ENCODE measurements around the gene NOXO1.
"Not testable (repeated sequence)": the region's sequence is repeated elsewhere in the genome, so short reads cannot be mapped to it uniquely, and the experiment has no call there.

NOXO1 gene

DNA sequence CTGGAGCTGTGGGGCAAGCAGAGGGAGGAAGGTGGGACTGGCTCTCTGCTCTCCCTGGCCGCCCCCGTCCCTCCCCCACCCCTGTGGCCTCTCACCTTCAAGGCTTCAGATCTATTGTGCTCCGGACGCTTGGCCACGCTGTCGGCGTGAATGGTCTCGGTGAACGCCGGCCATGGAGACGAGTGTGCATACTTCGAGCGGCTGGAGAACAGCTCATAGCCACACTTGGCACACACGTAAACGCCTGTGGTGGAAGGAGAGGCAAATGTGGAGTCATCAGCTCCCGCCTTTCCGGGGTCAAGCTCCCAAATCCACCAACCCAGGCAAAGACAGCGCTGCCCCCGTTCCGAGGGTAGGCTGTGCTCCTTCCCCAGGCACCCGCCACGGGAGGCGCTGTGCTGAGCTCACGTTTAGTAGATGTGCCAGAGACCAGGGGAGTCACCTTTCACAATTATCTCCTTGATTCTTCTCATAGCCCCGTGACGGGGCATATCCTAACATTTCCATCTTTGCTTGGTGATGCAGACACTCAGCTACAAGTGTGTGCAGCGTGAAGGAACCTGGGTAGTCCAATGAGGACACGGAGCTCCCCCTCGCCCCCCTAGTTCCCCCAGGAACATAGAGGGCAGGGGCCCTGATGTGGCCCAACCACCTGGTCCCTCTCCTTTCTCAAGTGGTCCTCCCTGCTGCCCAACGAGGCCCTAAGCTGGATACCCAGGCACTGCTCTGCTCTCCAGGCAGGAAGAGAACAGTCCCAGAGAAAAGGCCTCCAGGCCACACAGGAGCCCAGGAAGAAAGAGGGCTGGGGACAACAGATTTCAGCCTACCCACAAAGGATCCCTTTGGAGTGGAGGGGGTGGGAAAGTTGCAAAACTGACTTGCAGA lies 39.9 kb downstream of the NOXO1 start:
- DNase-seq (ENCODE audit: low spot score), result no peak

DNA sequence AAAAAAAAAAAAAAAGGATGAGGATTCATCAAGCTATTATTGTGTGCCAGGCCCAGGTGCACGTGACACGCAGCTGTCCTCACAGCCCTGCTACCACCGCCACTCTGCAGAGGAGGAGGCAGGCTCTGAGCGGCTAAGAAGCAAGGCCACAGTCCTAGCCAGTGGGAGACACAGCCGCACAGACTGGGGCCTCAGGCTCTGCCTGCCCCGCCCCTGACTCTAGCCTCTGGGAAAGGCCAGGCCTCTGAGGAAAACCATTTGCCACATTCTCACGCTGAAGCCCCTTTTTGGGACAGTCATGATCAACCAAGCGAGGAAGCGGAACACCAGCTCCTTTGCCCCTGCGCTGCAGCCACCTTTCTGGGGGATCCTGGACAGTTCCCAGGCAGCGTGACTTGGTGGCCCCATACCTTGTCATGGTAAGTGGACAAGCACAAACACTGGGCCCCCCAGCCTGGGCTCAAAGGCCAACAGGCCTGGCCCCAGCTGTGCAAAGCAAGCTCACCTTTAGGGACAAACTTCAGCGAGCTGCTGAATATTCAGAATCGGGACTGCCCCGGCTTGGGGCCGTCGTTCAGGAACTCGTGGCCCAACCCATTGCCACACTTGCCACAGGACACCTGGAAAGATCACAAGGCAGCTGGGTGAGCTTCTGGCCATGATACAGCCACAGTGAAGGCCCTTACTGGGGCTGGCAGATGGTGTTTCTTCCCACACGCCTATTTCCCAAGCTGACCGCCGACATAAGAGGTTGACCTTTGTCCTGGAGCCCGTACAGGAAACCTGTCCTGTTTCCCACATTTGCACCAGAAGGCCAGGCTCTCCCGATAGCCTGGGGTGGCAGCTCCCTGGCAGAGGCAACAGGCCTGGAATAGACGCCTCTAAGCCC lies 40.8 kb downstream of the NOXO1 start:
- no peak for DNase-seq (ENCODE audit: low spot score)

DNA sequence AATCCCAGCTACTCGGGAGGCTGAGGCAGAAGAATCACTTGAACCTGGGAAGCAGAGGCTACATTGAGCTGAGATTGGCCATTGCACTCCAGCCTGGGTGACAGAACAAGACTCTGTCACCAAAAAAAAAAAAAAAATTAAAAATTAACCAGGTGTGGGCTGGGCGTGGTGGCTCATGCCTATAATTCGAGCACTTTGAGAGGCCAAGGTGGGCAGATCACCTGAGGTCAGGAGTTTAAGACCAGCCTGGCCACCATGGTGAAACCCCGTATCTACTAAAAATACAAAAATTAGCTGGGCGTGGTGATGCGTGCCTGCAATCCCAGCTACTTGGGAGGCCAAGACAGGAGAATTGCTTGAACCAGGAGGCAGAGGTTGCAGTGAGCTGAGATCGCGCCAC lies 41.4 kb downstream of the NOXO1 start:
- DNase-seq (ENCODE audit: low spot score), result not testable (repeated sequence)

DNA sequence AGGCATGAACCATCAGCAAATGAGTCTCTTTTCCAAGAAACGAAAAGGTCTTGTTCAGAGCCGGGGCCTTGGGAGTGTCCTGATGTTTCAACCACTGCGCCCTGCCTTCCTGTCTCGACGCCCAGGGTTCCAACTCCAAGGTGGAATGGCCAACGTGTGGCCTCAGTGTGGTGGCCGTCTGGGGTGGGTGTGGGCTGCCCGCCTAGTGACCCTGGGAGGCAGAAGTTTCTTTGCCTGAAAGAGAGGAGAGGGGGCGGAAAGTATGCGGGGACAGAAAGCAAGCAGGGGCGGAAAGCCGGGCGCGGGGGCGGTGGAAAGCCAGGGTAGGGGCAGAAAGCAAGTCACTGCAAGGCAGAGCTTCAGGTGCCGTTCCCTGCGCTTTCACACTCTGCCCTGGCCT lies 42.4 kb downstream of the NOXO1 start:
- DNase-seq (ENCODE audit: low spot score), result no peak

DNA sequence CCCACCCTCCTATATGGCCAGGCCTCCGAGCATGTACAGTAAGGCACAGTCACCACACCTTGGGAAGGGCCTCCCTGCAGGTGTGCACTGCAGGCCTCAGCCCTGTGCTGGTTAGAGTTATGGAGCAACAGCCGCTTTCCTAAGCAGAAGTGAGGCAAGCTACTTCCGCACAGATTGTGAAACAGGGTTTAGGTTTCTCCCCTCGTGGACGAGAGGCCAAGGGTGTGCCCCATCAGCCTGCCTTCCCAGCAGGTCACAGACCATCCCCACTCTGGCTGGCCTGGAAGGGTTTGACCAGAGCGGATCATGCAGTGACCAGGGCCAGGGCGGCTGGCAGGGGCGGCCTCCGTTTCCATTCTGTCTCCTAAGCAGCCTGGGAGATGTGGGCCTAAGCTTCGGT lies 43.0 kb downstream of the NOXO1 start:
- no peak for DNase-seq (ENCODE audit: low spot score)

DNA sequence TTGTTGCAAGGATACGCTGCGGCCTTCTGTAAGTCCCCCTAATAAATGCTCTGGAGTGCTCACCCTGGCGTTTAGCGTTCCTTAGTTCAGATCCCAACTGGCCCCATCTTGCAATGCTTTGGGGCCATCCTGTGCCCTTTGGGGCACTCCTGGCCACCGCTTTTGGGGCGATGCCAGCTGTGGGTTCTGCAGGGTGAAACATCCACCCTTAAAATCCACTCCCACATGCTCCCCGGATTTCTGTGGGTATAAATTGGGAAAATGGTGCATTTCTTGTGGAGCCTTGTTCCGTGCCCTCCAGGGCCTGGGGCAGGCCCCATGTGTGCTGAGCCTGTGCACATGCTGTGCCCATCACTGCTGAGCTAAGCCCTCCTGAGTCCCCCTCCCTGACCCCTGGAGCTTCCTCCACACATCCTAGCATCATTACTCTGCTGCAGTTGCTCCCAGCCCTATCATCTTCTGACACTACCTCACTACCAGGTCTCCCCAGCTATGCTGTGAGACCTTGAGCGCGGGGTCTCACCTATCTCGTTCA lies 44.3 kb downstream of the NOXO1 start:
- no peak for DNase-seq (ENCODE audit: low spot score)

DNA sequence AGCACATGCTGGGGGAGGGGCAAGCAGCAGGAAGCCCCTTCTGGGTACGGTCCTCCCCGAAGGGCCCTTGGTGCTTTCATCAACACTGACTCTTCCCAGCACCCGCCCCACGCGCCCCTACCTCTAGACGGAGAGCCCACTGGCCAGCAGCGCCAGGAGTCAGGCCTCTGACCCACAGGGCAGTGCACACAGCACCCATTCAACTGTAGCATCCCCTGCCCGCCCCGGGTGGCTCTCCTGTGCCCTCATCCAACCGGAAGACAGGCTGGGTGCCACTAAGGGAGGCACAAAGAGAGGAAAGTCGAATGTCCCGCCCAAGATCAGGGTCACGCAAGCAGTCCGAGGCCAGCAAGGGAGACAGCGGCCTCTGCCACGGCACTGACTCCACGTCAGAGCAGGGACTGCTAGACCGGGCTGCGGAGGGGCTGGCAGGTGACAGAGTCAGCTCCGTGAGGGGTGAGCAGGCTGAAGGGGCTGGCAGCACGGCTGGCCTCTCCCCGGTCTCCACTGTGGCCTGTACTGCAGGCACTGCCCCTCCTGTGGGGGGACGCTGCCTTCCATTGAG lies 48.1 kb downstream of the NOXO1 start:
- DNase-seq (ENCODE audit: low spot score), result no peak

DNA sequence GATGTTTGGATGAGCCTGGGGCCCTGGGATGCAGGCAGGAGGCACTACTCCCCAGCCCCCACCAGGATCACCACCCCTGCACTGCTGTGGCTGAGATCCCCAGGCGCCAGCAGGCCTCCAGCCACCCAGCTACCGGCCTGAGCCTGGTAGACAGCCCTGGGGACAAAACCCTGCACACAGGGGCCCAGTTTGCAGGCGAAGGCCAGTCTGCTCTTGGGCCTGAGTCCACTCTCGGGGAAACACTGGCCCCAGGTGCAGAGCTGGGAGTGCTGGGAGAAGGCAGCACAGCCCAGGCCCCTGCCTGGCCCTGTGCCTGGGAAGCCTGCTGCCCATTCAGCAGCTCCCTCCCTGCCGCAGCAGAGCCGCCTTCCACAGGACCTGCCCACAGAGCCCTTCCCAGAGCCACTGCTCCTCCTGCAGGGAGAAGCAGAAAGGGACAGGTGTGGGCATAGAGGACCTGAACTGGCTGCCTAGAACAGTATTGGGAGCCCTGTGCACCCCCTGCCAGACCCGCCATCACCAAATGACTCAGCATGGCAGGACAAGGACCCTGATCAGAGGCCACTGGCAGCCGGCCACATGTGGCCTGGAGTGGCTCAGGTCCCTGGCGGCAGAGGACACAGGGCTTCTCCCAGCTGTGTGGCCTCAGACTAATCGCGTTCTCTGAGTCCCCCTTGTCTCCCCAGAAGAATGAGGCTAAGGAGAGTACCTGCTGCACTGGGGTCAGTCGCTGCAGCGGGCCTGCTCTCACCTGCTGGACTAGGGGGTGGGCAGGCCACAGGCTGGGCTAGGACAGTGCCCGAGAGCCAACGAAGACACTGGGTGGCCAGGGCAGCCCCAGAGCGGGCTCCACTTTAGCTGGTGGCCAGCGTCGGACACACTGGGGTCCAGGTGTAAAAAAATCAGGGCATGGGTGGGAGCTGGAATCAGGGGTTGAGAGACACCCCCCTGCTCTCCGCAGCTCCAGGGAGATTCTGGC lies 48.9 kb downstream of the NOXO1 start:
- no peak for DNase-seq (ENCODE audit: low spot score)

DNA sequence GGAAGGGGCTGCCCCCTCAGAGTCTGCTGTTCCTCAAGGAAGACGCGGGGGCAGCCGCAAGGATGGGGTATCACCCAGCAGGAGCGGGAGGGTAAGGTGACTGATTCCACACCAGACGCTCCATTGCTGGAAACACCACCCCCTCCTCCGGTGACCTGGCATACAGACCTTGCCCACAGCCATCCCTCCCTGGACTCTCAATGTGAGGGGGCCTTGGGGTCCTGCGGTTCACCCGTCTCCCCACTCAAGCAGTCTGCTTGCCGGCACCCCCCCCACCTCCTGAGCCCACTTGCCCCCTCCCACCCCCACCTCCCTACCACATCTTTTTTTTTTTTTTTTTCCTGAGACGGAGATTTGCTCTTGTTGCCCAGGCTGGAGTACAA lies 50.9 kb downstream of the NOXO1 start:
- DNase-seq (ENCODE audit: low spot score), result no peak

DNA sequence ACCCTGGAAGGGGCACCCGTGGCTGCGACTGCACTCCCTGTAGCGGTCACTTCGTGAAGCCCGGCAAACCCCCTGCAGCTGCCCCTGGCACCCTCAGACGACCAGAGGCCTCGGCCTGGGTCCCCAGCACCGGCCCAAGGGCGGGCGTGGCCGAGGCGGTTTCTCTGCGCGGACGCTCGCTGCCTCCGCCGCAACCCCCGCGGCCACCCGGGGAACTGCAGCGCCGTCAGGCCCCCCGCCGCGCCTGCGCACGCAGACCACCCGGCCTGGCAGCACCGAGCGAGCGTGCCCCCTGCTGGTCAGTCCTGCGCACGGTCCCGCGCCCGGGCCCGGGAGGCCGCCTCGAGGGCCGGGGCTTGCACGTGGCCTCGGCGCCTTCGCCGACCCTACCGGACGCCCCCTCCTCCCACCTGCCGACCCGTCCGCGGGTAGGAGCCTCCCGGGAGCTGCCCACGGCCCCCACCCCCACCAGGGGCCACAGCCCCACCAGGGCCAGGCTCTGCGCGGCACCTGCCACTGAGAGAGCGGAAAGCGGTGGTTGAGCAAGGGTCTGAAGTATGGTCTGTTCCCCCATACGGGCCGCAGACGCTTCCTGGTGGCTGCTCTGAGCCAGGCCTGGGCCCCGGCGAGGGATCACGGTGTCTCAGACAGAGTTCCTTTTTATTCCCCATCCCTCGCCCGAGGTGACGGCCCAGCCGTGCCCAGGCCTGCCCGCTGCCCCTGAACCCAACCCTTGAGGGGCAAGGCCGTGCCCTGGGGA lies 51.5 kb downstream of the NOXO1 start:
- DNase-seq (ENCODE audit: low spot score), result peak; percentile 76

DNA sequence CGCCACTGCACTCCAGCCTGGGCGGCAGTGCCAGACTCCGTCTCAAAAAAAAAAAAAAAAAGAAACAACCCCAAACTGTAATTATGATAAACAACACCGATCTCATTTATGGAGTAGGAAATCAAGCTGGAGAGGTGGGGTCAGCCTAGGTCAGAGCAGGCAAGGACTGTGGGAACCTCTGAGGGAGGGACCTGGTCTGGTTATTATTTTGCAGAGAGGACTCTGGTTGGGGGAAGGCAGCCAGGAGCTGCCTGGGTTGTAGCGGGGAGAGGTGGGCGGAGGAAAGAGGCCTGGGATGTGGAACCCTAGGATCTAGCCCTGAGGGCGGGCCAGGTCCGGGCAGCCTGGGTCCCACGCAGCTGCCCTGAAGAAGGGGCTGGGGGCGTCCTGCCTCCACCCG lies 52.2 kb downstream of the NOXO1 start:
- DNase-seq (ENCODE audit: low spot score), result no peak
